ENCODE measurements around the gene CDS2. TPM values are rescaled to one million over a fixed set of nuclear protein-coding genes. Genes with fewer than 3 reads are reported as not detected.

CDS2 gene
- total and polyA plus RNA-seq, 2 of the 13 experiments (the other 11 are each of a cell fraction or from before 2014, with no cell fraction given), result 81.3 to 153 TPM

- TF ChIP-seq DRAP1 (CRISPR knock-in tag; IDR thresholded peaks at IDR 0.05), result no peak
- TF ChIP-seq ZNF142 (CRISPR knock-in tag; IDR thresholded peaks at IDR 0.05), result no peak
- no peak for TF ChIP-seq TERF1 (CRISPR knock-in tag; IDR thresholded peaks at IDR 0.05)
- 0 out of 2 replicates have a peak, but pooled peaks have one; percentile 34 for TF ChIP-seq MEIS2 (CRISPR knock-in tag; IDR thresholded peaks at IDR 0.05)
- TF ChIP-seq ADNP (CRISPR knock-in tag; IDR thresholded peaks at IDR 0.05), result 0 out of 2 replicates have a peak, but pooled peaks have one; percentile 13
- 0 out of 2 replicates have a peak, but pooled peaks have one; percentile 72 for TF ChIP-seq ZNF101 (CRISPR knock-in tag; IDR thresholded peaks at IDR 0.05; ENCODE audit: borderline replicate concordance, low read depth)
- TF ChIP-seq ZNF24 (IDR thresholded peaks at IDR 0.05), result no peak
- no peak for TF ChIP-seq ZNF891 (CRISPR knock-in tag; IDR thresholded peaks at IDR 0.05)
- TF ChIP-seq KLF9 (CRISPR knock-in tag; IDR thresholded peaks at IDR 0.05; ENCODE audit: low read depth), result no peak
- TF ChIP-seq ZNF709 (CRISPR knock-in tag; IDR thresholded peaks at IDR 0.05), result no peak
- peak; percentile 56; the same call in 1 of the 2 replicates for TF ChIP-seq POGK (CRISPR knock-in tag; conservative IDR thresholded peaks at IDR 0.05)
- 0 out of 2 replicates have a peak, but pooled peaks have one; percentile 4 for TF ChIP-seq STAG1 (CRISPR knock-in tag; IDR thresholded peaks at IDR 0.05)
- no peak for TF ChIP-seq JARID2 (CRISPR knock-in tag; IDR thresholded peaks at IDR 0.05; ENCODE audit: insufficient replicate concordance)
- no peak for TF ChIP-seq ZNF234 (CRISPR knock-in tag; conservative IDR thresholded peaks at IDR 0.05)
- no peak for TF ChIP-seq SMYD3 (CRISPR knock-in tag; IDR thresholded peaks at IDR 0.05)
- no peak for TF ChIP-seq DMAP1 (CRISPR knock-in tag; IDR thresholded peaks at IDR 0.05)
- TF ChIP-seq CHD2 (IDR thresholded peaks at IDR 0.05; ENCODE audit: low read depth, low read length), result no peak
- no peak for TF ChIP-seq SP1 (IDR thresholded peaks at IDR 0.05)
- TF ChIP-seq SP1 (CRISPR knock-in tag; IDR thresholded peaks at IDR 0.05), result no peak
- no peak for TF ChIP-seq YEATS4 (CRISPR knock-in tag; IDR thresholded peaks at IDR 0.05; ENCODE audit: borderline replicate concordance)
- 0 out of 2 replicates have a peak, but pooled peaks have one; percentile 20 for TF ChIP-seq SMAD3 (CRISPR knock-in tag; IDR thresholded peaks at IDR 0.05)
Measured at GRCh38 chr20:5078399-5078958, 48.3 kb upstream of the CDS2 start (continued).

Measured in HepG2 (cell line).